Neural progenitor cell (in vitro differentiated cells): ENCODE measurements around the gene GRIK3.

Experiments used
- CTCF ChIP-seq: fragments of 200-600 bp; sonication (generic); IDR thresholded peaks from 2 replicates; pipeline ENCODE4 v1.5.1; 2017; ENCODE audit warnings: antibody characterized with exemption, mild to moderate bottlenecking
- EZH2 ChIP-seq: fragments of 200-600 bp; sonication (generic); IDR thresholded peaks from 2 replicates; pipeline ENCODE4 v1.6.1; 2017; ENCODE audit warnings: antibody characterized with exemption, mild to moderate bottlenecking, moderate library complexity
- EZH2phosphoT487 ChIP-seq: fragments of 200-600 bp; sonication (generic); IDR thresholded peaks from 2 replicates; pipeline ENCODE4 v1.6.1; 2017; ENCODE audit warnings: antibody characterized with exemption

- TF ChIP-seq EZH2phosphoT487, result no peak
- no peak for TF ChIP-seq CTCF
- no peak for TF ChIP-seq EZH2
Measured at GRCh38 chr1:36803868-36804570, 230.3 kb downstream of the GRIK3 start.
